C4-2B (cell line): ENCODE measurements around the gene NADSYN1.

ENCODE experiments used
- CTCF ChIP-seq: fragments of 450-650 bp; conservative IDR thresholded peaks from 2 replicates; pipeline ENCODE4 v1.5.1; 2017; ENCODE audit warnings: mild to moderate bottlenecking
- ZFX ChIP-seq: fragments of 450-650 bp; IDR thresholded peaks from 2 replicates; pipeline ENCODE4 v1.6.1; 2017

- no peak for TF ChIP-seq CTCF
- no peak for TF ChIP-seq ZFX
Observed at GRCh38 chr11:71527576-71528210, 74.7 kb downstream of the NADSYN1 start.
